ENCODE results near the gene WDFY2.

WDFY2 gene

GRCh38 chr13:51603716-51604115 is 19.5 kb downstream of the WDFY2 start:
- no peak for DNase-seq

DNA sequence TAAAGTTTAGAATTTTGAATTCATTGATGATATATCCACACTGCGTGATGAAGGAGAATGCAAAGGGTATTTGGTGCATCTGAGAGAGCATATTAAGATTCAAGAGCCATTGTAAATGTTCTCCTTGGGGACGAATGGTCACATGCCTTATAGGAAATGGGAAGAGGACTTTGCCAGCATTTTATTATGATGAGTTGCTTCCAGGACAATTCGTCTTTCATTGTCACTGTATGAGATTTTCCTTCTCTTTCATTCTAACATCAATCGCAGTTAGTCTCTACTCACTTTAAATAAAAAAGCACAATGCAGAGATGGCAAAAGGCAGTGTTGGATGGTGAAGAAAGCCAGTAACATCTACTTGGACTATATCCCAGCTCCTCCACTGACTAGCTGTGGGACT is 21.4 kb downstream of the WDFY2 start:
- DNase-seq: no peak

DNA sequence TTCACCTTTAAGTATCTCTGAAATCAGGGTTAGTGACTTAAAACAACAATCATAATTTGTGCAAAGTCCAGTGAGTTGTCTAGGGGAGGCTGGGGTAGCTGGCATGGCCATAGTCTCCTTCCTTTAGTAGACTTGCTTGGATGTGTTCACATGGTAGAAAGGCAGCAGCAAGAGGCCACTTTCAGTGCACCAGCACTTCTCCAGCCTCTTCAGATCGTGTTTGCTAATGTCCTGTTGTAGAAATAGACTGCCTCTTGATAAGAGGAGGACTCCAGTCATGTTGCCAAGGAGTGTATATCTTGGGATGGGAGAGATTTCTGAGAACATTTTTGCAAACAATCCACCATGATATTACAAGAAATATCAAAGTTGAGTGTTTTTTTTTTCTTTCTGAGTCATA is 22.9 kb downstream of the WDFY2 start:
- DNase-seq: no peak

DNA sequence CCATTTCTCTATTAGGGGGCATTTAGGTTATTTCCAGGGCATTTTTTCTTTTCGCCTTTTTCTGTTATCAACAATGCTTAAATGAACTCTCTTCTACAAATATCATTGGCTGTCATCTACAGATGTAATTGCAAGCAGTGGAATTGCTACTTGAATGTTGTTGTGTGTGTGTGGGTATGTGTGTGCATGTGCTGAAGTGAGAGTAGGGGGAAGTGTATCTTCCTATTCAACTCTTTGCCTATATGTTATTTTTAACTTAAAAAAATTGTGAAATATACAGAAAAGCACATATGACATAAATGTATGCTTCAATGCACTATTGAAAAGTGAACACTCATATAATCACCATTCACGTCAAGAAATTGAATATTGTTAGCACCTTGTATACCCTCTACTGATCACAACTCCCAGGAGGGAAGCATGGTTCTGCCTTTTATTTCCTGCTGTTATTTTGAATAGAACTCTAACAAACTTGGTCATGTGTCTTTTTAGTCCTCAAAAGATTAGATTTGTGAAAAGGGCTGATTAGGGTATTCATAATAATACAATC is 24.7 kb downstream of the WDFY2 start:
- DNase-seq: no peak

GRCh38 chr13:51612867-51613266 is 28.6 kb downstream of the WDFY2 start:
- no peak for DNase-seq

DNA sequence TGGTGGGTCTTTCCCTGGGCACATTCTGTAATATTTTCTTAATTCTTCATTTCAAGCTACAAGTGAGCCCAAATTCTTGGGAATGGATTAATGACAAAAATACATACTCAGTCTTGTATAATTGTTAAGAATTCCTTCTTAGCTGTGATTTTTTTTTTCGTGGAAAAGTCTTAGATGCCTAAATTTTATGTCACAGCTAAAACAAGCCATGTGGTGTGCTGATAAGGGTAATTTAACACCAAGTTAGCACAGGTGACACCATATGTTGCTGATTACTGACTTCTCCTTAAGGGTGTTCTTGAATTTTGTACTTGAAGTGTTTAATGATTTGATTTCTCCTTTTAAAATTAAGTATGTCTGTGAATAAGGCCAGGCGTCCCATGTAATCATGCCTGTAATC is 29.3 kb downstream of the WDFY2 start:
- no peak for DNase-seq

- DNase-seq: peak; percentile 13
These were observed 30.1 kb downstream of the WDFY2 start for GRCh38 chr13:51614350-51614786.

DNA sequence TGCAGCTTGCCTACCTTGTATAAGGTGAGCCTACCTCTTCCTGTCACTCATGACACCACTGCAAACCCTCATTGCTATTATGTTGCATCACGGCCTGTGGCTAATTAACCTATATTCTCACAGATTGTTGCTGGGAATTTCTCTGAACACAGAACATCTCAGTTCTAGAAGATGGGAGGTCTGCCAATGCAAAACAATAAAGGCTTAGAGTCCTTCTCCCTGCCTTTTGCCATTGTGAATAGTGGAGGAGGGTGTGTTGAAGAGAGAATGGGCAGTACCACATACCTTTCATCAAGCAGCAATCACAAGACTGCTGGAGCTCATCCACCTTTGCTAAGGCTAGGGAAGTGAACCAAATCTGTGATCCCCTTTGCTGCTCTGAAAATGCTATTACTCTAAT is 34.4 kb downstream of the WDFY2 start:
- DNase-seq: no peak

DNA sequence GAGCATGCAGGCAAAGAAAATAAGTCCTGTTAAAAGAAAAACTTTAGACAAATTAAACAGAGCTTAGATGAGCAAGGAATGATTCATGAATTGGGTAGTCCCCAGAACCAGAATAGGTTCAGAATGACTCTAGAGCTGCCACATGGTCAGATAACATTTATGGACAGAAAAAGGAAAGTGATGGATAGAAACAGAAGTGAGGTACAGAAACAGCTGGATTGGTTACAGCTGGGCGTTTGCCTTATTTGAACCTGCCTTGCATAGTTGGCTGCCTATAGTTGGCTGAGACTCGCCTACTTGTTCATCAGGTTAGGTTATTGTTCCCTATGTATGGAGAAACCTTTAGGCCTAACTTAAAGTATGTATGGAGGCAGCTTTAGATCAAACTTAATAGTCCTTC is 35.4 kb downstream of the WDFY2 start:
- DNase-seq: no peak

GRCh38 chr13:51620165-51620983 is 36.1 kb downstream of the WDFY2 start:
- DNase-seq: no peak

GRCh38 chr13:51621602-51622001 is 37.3 kb downstream of the WDFY2 start:
- DNase-seq: no peak

- DNase-seq: no peak
These were observed 39.2 kb downstream of the WDFY2 start for GRCh38 chr13:51623473-51623872.

GRCh38 chr13:51624207-51624606 is 39.9 kb downstream of the WDFY2 start:
- DNase-seq: no peak

GRCh38 chr13:51624695-51625345 is 40.6 kb downstream of the WDFY2 start:
- DNase-seq: no peak

GRCh38 chr13:51625555-51626345 is 41.5 kb downstream of the WDFY2 start:
- no peak for DNase-seq

DNA sequence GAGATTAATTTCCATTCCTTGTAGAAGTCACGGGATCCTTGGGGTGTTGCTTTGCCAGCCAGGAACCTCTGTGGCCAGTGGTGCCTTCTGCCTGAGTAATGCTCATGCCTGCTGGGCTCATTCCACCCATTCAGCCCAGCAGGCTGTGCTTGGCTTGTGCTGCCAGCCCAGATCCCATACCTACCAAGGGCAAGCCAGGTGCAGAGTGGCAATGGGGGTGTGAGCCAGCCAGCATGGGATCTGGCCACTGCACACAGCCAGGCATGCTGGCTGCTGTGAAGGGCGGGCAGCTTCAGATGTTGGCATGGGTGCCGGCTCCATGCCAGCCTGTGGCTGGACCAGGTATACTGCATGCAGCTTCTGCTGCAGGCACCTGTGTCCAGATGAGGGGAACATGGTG is 42.5 kb downstream of the WDFY2 start:
- DNase-seq: no peak

DNA sequence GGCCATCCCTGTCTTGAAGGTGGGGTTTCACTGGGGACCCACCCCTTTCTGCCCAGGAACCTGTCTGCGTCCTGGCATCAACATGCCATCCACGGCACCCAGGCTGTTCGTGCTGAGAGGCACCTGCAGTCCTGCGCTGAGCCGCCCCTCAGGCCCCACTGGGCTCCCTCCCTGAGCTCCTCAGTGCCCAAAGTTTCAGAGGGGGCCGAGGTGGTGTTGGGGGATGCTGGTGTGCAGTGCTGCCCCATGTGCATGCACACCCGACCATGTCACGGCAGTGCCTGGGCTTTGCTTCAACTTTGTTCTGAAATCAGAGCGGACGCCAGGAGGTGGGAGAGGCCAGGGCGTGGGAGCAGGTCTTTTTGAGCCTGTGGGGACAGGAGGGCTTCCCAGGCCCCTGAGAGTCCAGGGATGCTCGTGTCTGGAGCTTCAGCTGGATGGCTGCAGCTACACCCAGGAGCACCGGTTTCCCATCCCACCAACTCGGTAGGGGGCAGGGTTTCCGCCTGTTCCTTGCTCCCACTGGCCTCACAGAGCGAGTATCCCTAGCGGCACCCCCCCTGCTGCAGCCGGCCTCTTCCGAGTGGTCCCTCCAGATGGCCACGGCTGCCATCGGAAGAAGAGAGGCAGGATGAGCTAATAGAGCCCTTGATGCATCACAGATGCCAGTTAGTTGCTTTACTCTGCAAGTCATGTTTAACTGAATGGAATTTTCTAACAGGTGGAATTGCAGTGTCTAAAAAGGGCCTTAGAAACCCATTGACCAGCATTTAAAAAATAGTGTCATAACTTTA is 44.0 kb downstream of the WDFY2 start:
- DNase-seq: no peak

GRCh38 chr13:51629491-51630287 is 45.4 kb downstream of the WDFY2 start:
- DNase-seq: no peak

- DNase-seq: no peak
These were observed 46.0 kb downstream of the WDFY2 start for GRCh38 chr13:51630288-51630615.

DNA sequence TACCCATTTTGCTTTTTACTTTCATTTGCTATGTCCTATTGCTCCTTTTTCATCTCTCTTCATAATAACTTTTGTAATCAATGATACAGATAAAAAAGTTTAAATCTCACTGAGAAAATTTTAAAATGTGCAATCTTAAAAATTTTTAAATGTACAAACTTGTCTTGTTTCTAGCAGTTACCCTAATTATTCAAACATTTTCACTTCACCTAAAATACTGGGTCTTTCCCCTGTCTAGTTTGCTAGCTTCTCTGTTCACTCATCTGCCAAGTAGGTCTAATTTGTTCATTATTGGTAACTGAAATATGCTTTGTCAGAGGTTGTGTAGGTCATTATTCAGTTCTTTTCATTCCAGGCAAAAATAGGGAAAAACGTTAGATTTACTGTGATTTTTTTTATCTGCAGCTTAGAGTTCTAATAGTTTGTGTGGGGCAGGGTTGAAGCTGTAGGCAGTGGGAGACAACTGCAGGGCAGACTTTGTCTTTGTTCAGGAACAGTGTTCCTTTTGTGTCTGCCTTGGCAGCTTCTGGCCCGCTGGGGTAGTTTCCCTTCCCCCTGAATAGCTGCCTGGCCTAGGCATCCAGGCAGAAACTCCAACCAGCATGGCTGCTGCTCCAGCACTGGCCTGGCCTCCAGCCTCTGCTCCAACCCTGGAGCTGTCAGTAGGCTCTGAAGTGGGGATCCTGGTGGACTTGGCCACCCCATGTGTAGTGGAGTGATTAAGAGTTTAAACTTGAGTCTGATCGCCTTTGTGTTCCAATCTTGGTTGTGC is 48.5 kb downstream of the WDFY2 start:
- no peak for DNase-seq

Measured in T-helper 9 cell (primary cell).